ENCODE measurements around the gene NOXA1. TPM values are rescaled to one million over a fixed set of nuclear protein-coding genes. Genes with fewer than 3 reads are reported as not detected.
"Not testable (repeated sequence)": the region's sequence is repeated elsewhere in the genome, so short reads cannot be mapped to it uniquely, and the experiment has no call there.

NOXA1 gene
- total and polyA plus RNA-seq, 4 experiments from 2014 or later = 0.29 to 5.6 (median 2.8) TPM

GRCh38 chr9:137383784-137384756, 39.1 kb upstream of the NOXA1 start:
- ChIA-PET POLR2A (ENCODE audit: partially characterized antibody) (no interaction called here), CTCF (ENCODE audit: partially characterized antibody) (no interaction called here)
- H3K27ac Mint-ChIP-seq = peak overlapping the region in 2 of 7 donors; percentile 43 to 70
- H3K4me3 Mint-ChIP-seq = no peak overlapping the region
- Histone ChIP-seq H3K4me1 (ENCODE audit: insufficient read depth, low read length) (peaks cover 15% of the 10 kb centered on the region), H3K27ac (ENCODE audit: low read depth, low read length) (no peak overlapping the region), H3K4me3 (ENCODE audit: low read length in 2 of 2) (no peak overlapping the region), H3K27me3 (ENCODE audit: insufficient read depth, low read length) (no peaks in the 10 kb centered on the region), H3K9me3 (ENCODE audit: control insufficient read depth in 1 of 2, low read length in 2 of 2) (no peaks in the 10 kb centered on the region), H3K36me3 (ENCODE audit: insufficient read depth, low read length) (no peaks in the 10 kb centered on the region)
- intact Hi-C loops (cut with micrococcal nuclease) = no loop called here
- DNase-seq = no peak
- H3K27me3 Mint-ChIP-seq = no peaks in the 10 kb centered on the region
- no peaks in the 10 kb centered on the region for H3K36me3 Mint-ChIP-seq
- no peaks in the 10 kb centered on the region for H3K9me3 Mint-ChIP-seq
- H3K4me1 Mint-ChIP-seq = peaks cover 0 to 7% (median 4%) of the 10 kb centered on the region in 4 donors

GRCh38 chr9:137385061-137385655, 38.0 kb upstream of the NOXA1 start:
- H3K4me3 Mint-ChIP-seq = no peak overlapping the region
- no peaks in the 10 kb centered on the region for H3K36me3 Mint-ChIP-seq
- peaks cover 15% of the 10 kb centered on the region for H3K4me1 ChIP-seq (ENCODE audit: insufficient read depth, low read length)
- no peak overlapping the region for H3K4me3 ChIP-seq (ENCODE audit: low read length in 2 of 2)
- no peaks in the 10 kb centered on the region for H3K9me3 ChIP-seq (ENCODE audit: control insufficient read depth in 1 of 2, low read length in 2 of 2)
- no peak overlapping the region for H3K27ac ChIP-seq (ENCODE audit: low read depth, low read length)
- no peak overlapping the region for H3K27ac Mint-ChIP-seq
- intact Hi-C loops (cut with micrococcal nuclease) = no loop called here
- no peaks in the 10 kb centered on the region for H3K27me3 ChIP-seq (ENCODE audit: insufficient read depth, low read length)
- CTCF ChIA-PET (ENCODE audit: partially characterized antibody) = no interaction called here
- H3K27me3 Mint-ChIP-seq = no peaks in the 10 kb centered on the region
- H3K4me1 Mint-ChIP-seq = peaks cover 0 to 7% (median 4%) of the 10 kb centered on the region in 4 donors
- DNase-seq = no peak
- POLR2A ChIA-PET (ENCODE audit: partially characterized antibody) = no interaction called here
- no peaks in the 10 kb centered on the region for H3K9me3 Mint-ChIP-seq
- H3K36me3 ChIP-seq (ENCODE audit: insufficient read depth, low read length) = no peaks in the 10 kb centered on the region

- CTCF ChIA-PET (ENCODE audit: partially characterized antibody); H3K4me3 ChIP-seq (ENCODE audit: low read length in 2 of 2); H3K9me3 ChIP-seq (ENCODE audit: control insufficient read depth in 1 of 2, low read length in 2 of 2); intact Hi-C loops (cut with micrococcal nuclease); H3K36me3 ChIP-seq (ENCODE audit: insufficient read depth, low read length); H3K4me3 Mint-ChIP-seq; H3K4me1 Mint-ChIP-seq; H3K27me3 Mint-ChIP-seq; H3K36me3 Mint-ChIP-seq; H3K27me3 ChIP-seq (ENCODE audit: insufficient read depth, low read length); DNase-seq; H3K27ac ChIP-seq (ENCODE audit: low read depth, low read length); H3K9me3 Mint-ChIP-seq: not testable (repeated sequence)
- H3K4me1 ChIP-seq (ENCODE audit: insufficient read depth, low read length) = peaks cover 15% of the 10 kb centered on the region
- H3K27ac Mint-ChIP-seq = peak overlapping the region in 5 of 7 donors; percentile 42 to 92 (median 53)
- POLR2A ChIA-PET (ENCODE audit: partially characterized antibody) = interaction anchor here (1.2 kb wide), 1 partner anchor 24 kb away, joined by 3 read pairs; no protein-coding TSS in a partner anchor
Measured at GRCh38 chr9:137386507-137387113, 36.6 kb upstream of the NOXA1 start.

- H3K36me3 ChIP-seq (ENCODE audit: insufficient read depth, low read length) = no peaks in the 10 kb centered on the region
- no peaks in the 10 kb centered on the region for H3K9me3 Mint-ChIP-seq
- intact Hi-C loops (cut with micrococcal nuclease) = no loop called here
- peaks cover 0 to 9% (median 4%) of the 10 kb centered on the region in 4 donors for H3K4me1 Mint-ChIP-seq
- ChIA-PET CTCF (ENCODE audit: partially characterized antibody) (no interaction called here), POLR2A (ENCODE audit: partially characterized antibody) (interaction anchor here (0.8 to 1.2 kb wide), 2 partner anchors 23 to 67 kb away, joined by 3 to 4 read pairs; no protein-coding TSS in a partner anchor)
- peak overlapping the region in 3 of 7 donors; percentile 47 to 92 (median 84) for H3K27ac Mint-ChIP-seq
- no peaks in the 10 kb centered on the region for H3K27me3 ChIP-seq (ENCODE audit: insufficient read depth, low read length)
- H3K27me3 Mint-ChIP-seq = no peaks in the 10 kb centered on the region
- peak overlapping the region; percentile 32 for H3K27ac ChIP-seq (ENCODE audit: low read depth, low read length)
- H3K4me3 Mint-ChIP-seq = peak overlapping the region in 2 of 8 donors; percentile 51 to 55
- DNase-seq = peak in 1 of 5 donors; percentile 47
- H3K36me3 Mint-ChIP-seq = peaks cover 3 to 4% of the 10 kb centered on the region in 2 donors
- H3K9me3 ChIP-seq (ENCODE audit: control insufficient read depth in 1 of 2, low read length in 2 of 2) = no peaks in the 10 kb centered on the region
- peaks cover 15% of the 10 kb centered on the region for H3K4me1 ChIP-seq (ENCODE audit: insufficient read depth, low read length)
- H3K4me3 ChIP-seq (ENCODE audit: low read length in 2 of 2) = no peak overlapping the region
Measured at GRCh38 chr9:137387114-137387890, 35.9 kb upstream of the NOXA1 start.

GRCh38 chr9:137387891-137388560, 35.2 kb upstream of the NOXA1 start:
- H3K27ac ChIP-seq (ENCODE audit: low read depth, low read length) = peak overlapping the region; percentile 32
- H3K9me3 ChIP-seq (ENCODE audit: control insufficient read depth in 1 of 2, low read length in 2 of 2) = no peaks in the 10 kb centered on the region
- DNase-seq = no peak
- H3K27ac Mint-ChIP-seq = peak overlapping the region in 2 of 7 donors; percentile 15 to 43
- no peak overlapping the region for H3K4me3 ChIP-seq (ENCODE audit: low read length in 2 of 2)
- H3K4me1 ChIP-seq (ENCODE audit: insufficient read depth, low read length) = peaks cover 15% of the 10 kb centered on the region
- ChIA-PET POLR2A (ENCODE audit: partially characterized antibody) (interaction anchor here (0.8 to 1.2 kb wide), 2 partner anchors 23 to 67 kb away, joined by 3 to 4 read pairs; no protein-coding TSS in a partner anchor), CTCF (ENCODE audit: partially characterized antibody) (no interaction called here)
- no peaks in the 10 kb centered on the region for H3K9me3 Mint-ChIP-seq
- peak overlapping the region in 1 of 8 donors; percentile 29 for H3K4me3 Mint-ChIP-seq
- intact Hi-C loops (cut with micrococcal nuclease) = no loop called here
- H3K4me1 Mint-ChIP-seq = peaks cover 0 to 9% (median 4%) of the 10 kb centered on the region in 4 donors
- H3K27me3 Mint-ChIP-seq = no peaks in the 10 kb centered on the region
- H3K36me3 Mint-ChIP-seq = peaks cover 3 to 4% of the 10 kb centered on the region in 2 donors
- H3K27me3 ChIP-seq (ENCODE audit: insufficient read depth, low read length) = no peaks in the 10 kb centered on the region
- H3K36me3 ChIP-seq (ENCODE audit: insufficient read depth, low read length) = no peaks in the 10 kb centered on the region

- ChIA-PET POLR2A (ENCODE audit: partially characterized antibody) (no interaction called here), CTCF (ENCODE audit: partially characterized antibody) (no interaction called here)
- H3K4me1 ChIP-seq (ENCODE audit: insufficient read depth, low read length) = peaks cover 15% of the 10 kb centered on the region
- Mint-ChIP-seq H3K4me1 (peaks cover 0 to 9% (median 4%) of the 10 kb centered on the region in 4 donors), H3K36me3 (peaks cover 3 to 4% of the 10 kb centered on the region in 2 donors), H3K9me3 (no peaks in the 10 kb centered on the region), H3K27me3 (no peaks in the 10 kb centered on the region), H3K27ac (peak overlapping the region in 1 of 7 donors; percentile 43), H3K4me3 (no peak overlapping the region)
- no peaks in the 10 kb centered on the region for H3K9me3 ChIP-seq (ENCODE audit: control insufficient read depth in 1 of 2, low read length in 2 of 2)
- no peak overlapping the region for H3K4me3 ChIP-seq (ENCODE audit: low read length in 2 of 2)
- H3K27ac ChIP-seq (ENCODE audit: low read depth, low read length) = no peak overlapping the region
- no peaks in the 10 kb centered on the region for H3K27me3 ChIP-seq (ENCODE audit: insufficient read depth, low read length)
- no peak for DNase-seq
- H3K36me3 ChIP-seq (ENCODE audit: insufficient read depth, low read length) = no peaks in the 10 kb centered on the region
- intact Hi-C loops (cut with micrococcal nuclease) = no loop called here
Measured at GRCh38 chr9:137388589-137389427, 34.4 kb upstream of the NOXA1 start.
